ENCODE data around the gene DYRK3. TPM values are rescaled to one million over a fixed set of nuclear protein-coding genes. Genes with fewer than 3 reads are reported as not detected.

Gene DYRK3
- total and polyA plus RNA-seq, 10 of the 15 experiments (the other 5 are each of a cell fraction or from before 2014, with no cell fraction given): 1.6 to 12.9 (median 10.3) TPM

DNA sequence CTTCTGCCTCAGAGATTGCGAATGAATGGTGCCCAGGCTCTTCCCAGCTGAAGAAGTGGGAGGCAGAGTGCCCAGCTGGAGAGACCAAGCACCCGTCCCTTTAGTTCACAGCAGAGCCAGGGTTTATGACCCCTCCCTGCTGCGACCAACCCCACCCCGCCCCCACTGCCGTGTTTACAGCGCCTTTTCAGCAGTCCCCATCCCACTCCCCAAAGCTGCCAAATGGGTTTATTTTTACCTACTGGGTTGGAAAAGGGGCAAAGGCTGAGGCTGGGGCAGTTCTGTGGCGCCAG is 23.6 kb downstream of the DYRK3 start:
- CTCF ChIA-PET: interaction anchor here (0.6 to 28.3 kb wide), 27 partner anchors 11 to 884 kb away, joined by 3 to 1150 read pairs (median 6); partner anchors contain the start of genes DYRK3, EIF2D, MAPKAPK2 and RASSF5
- no peak overlapping the region for H3K4me2 ChIP-seq (ENCODE audit: control insufficient read depth, insufficient read depth)
- no peak overlapping the region for H3K9ac ChIP-seq (ENCODE audit: control insufficient read depth, insufficient read depth, low read length)
- 33% methylated on average over 7 of the region's 7 CpGs for WGBS (ENCODE audit: insufficient coverage, insufficient replicate concordance, low lambda C conversion rate, missing lambda C conversion rate)
- H4K20me1 ChIP-seq (ENCODE audit: control insufficient read depth, insufficient read depth): no peaks in the 10 kb centered on the region
- no peaks in the 10 kb centered on the region for H3K27me3 ChIP-seq (replicated peaks in 1 of 2; ENCODE audit: control insufficient read depth in 2 of 2, insufficient read depth in 2 of 2, low read length in 1 of 2)
- no peaks in the 10 kb centered on the region for H3K79me2 ChIP-seq (ENCODE audit: control insufficient read depth, insufficient read depth, low read length)
- POLR2A ChIA-PET: interaction anchor here (0.7 to 3.1 kb wide), 5 partner anchors 22 to 163 kb away, joined by 3 to 10 read pairs (median 4); partner anchors contain the start of gene DYRK3
- intact Hi-C loops (cut with micrococcal nuclease; ENCODE audit: unreplicated experiment) (no loop called here), in situ Hi-C loops (cut with MboI) (no loop called here)
- TF ChIP-seq, protein P1, sequence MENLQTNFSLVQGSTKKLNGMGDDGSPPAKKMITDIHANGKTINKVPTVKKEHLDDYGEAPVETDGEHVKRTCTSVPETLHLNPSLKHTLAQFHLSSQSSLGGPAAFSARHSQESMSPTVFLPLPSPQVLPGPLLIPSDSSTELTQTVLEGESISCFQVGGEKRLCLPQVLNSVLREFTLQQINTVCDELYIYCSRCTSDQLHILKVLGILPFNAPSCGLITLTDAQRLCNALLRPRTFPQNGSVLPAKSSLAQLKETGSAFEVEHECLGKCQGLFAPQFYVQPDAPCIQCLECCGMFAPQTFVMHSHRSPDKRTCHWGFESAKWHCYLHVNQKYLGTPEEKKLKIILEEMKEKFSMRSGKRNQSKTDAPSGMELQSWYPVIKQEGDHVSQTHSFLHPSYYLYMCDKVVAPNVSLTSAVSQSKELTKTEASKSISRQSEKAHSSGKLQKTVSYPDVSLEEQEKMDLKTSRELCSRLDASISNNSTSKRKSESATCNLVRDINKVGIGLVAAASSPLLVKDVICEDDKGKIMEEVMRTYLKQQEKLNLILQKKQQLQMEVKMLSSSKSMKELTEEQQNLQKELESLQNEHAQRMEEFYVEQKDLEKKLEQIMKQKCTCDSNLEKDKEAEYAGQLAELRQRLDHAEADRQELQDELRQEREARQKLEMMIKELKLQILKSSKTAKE (IDR thresholded peaks at IDR 0.05; ENCODE audit: low read depth, poor library complexity, severe bottlenecking): no peak
- no peak for TF ChIP-seq HDGF (IDR thresholded peaks at IDR 0.05)
- TF ChIP-seq CHD4 (IDR thresholded peaks at IDR 0.05): no peak
- TF ChIP-seq CHD1 (IDR thresholded peaks at IDR 0.05; ENCODE audit: low read depth, low read length): no peak
- TF ChIP-seq, protein P2, sequence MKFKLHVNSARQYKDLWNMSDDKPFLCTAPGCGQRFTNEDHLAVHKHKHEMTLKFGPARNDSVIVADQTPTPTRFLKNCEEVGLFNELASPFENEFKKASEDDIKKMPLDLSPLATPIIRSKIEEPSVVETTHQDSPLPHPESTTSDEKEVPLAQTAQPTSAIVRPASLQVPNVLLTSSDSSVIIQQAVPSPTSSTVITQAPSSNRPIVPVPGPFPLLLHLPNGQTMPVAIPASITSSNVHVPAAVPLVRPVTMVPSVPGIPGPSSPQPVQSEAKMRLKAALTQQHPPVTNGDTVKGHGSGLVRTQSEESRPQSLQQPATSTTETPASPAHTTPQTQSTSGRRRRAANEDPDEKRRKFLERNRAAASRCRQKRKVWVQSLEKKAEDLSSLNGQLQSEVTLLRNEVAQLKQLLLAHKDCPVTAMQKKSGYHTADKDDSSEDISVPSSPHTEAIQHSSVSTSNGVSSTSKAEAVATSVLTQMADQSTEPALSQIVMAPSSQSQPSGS (IDR thresholded peaks at IDR 0.05; ENCODE audit: low read length): no peak
- TF ChIP-seq CREB1 (IDR thresholded peaks at IDR 0.05; ENCODE audit: low read depth): no peak
- TF ChIP-seq RB1 (IDR thresholded peaks at IDR 0.05; ENCODE audit: borderline replicate concordance): no peak
- TF ChIP-seq, protein P3, sequence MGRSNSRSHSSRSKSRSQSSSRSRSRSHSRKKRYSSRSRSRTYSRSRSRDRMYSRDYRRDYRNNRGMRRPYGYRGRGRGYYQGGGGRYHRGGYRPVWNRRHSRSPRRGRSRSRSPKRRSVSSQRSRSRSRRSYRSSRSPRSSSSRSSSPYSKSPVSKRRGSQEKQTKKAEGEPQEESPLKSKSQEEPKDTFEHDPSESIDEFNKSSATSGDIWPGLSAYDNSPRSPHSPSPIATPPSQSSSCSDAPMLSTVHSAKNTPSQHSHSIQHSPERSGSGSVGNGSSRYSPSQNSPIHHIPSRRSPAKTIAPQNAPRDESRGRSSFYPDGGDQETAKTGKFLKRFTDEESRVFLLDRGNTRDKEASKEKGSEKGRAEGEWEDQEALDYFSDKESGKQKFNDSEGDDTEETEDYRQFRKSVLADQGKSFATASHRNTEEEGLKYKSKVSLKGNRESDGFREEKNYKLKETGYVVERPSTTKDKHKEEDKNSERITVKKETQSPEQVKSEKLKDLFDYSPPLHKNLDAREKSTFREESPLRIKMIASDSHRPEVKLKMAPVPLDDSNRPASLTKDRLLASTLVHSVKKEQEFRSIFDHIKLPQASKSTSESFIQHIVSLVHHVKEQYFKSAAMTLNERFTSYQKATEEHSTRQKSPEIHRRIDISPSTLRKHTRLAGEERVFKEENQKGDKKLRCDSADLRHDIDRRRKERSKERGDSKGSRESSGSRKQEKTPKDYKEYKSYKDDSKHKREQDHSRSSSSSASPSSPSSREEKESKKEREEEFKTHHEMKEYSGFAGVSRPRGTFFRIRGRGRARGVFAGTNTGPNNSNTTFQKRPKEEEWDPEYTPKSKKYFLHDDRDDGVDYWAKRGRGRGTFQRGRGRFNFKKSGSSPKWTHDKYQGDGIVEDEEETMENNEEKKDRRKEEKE (IDR thresholded peaks at IDR 0.05): no peak
- no peak for TF ChIP-seq STAT1 (conservative IDR thresholded peaks at IDR 0.05)
- no peak for TF ChIP-seq ZNF384 (IDR thresholded peaks at IDR 0.05; ENCODE audit: borderline replicate concordance, low read depth, low read length)
- TF ChIP-seq, protein P4, sequence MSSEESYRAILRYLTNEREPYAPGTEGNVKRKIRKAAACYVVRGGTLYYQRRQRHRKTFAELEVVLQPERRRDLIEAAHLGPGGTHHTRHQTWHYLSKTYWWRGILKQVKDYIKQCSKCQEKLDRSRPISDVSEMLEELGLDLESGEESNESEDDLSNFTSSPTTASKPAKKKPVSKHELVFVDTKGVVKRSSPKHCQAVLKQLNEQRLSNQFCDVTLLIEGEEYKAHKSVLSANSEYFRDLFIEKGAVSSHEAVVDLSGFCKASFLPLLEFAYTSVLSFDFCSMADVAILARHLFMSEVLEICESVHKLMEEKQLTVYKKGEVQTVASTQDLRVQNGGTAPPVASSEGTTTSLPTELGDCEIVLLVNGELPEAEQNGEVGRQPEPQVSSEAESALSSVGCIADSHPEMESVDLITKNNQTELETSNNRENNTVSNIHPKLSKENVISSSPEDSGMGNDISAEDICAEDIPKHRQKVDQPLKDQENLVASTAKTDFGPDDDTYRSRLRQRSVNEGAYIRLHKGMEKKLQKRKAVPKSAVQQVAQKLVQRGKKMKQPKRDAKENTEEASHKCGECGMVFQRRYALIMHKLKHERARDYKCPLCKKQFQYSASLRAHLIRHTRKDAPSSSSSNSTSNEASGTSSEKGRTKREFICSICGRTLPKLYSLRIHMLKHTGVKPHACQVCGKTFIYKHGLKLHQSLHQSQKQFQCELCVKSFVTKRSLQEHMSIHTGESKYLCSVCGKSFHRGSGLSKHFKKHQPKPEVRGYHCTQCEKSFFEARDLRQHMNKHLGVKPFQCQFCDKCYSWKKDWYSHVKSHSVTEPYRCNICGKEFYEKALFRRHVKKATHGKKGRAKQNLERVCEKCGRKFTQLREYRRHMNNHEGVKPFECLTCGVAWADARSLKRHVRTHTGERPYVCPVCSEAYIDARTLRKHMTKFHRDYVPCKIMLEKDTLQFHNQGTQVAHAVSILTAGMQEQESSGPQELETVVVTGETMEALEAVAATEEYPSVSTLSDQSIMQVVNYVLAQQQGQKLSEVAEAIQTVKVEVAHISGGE (CRISPR knock-in tag; IDR thresholded peaks at IDR 0.05): no peak
- no peak for TF ChIP-seq ZNF24 (IDR thresholded peaks at IDR 0.05)
- no peak for TF ChIP-seq CHD2 (IDR thresholded peaks at IDR 0.05; ENCODE audit: borderline replicate concordance, low read depth, low read length)
- no peak for TF ChIP-seq YBX1 (IDR thresholded peaks at IDR 0.05)
- H3K9me3 ChIP-seq (replicated peaks; ENCODE audit: control insufficient read depth, insufficient read depth, low read length): no peaks in the 10 kb centered on the region
- no peak overlapping the region for H2AFZ ChIP-seq (ENCODE audit: control insufficient read depth, low read depth, low read length)
- SMC1A ChIA-PET (ENCODE audit: uncharacterized antibody, unreplicated experiment): interaction anchor here (0.6 to 14.7 kb wide), 17 partner anchors 10 to 324 kb away, joined by 3 to 301 read pairs (median 4); partner anchors contain the start of gene DYRK3
- H3K36me3 ChIP-seq (ENCODE audit: control insufficient read depth in 2 of 2, insufficient read depth in 2 of 2, low read length in 1 of 2): no peaks in the 10 kb centered on the region
- ATAC-seq: no peak
- BruUV-seq (replicated peaks): no TSS peak
- no peak for FAIRE-seq
- H3K4me3 ChIP-seq: no peak overlapping the region
- DNase-seq (ENCODE audit: low read depth, low spot score): no peak
- RAD21 ChIA-PET (ENCODE audit: unreplicated experiment): interaction anchor here (0.9 to 5.3 kb wide), 16 partner anchors 9 to 323 kb away, joined by 3 to 42 read pairs (median 4); partner anchors contain the start of gene DYRK3
- peaks cover 14% of the 10 kb centered on the region for H3K4me1 ChIP-seq (ENCODE audit: control insufficient read depth, insufficient read depth, low read length)
- no peak overlapping the region for H3K27ac ChIP-seq (ENCODE audit: control insufficient read depth, insufficient read depth)
